Neural cell (in vitro differentiated cells): ENCODE data around the gene CHCHD2.

Experiments used
- CTCF ChIP-seq: fragments of 450-650 bp; IDR thresholded peaks from 2 replicates; pipeline ENCODE4 v1.5.1; 2014; ENCODE audit warnings: antibody characterized with exemption, mild to moderate bottlenecking, moderate library complexity; ENCODE audit not compliant: poor library complexity, severe bottlenecking
- EZH2 ChIP-seq: fragments of 200-600, 300-800 bp; shearing (Covaris generic), sonication (generic); IDR thresholded peaks from 2 replicates; pipeline ENCODE4 v1.6.1; 2014; ENCODE audit warnings: antibody characterized with exemption, low read length, borderline replicate concordance, mild to moderate bottlenecking; ENCODE audit not compliant: insufficient read depth, poor library complexity, severe bottlenecking
- MXI1 ChIP-seq: fragments of 450-650 bp; conservative IDR thresholded peaks from 2 replicates; pipeline ENCODE4 v1.6.1; 2014; ENCODE audit warnings: antibody characterized with exemption, mild to moderate bottlenecking; ENCODE audit not compliant: poor library complexity, severe bottlenecking

- no peak for TF ChIP-seq MXI1
- no peak for TF ChIP-seq CTCF
- no peak for TF ChIP-seq EZH2
Measured at GRCh38 chr7:56115852-56116538, 9.7 kb upstream of the CHCHD2 start, which contains the start of gene NUPR2.
